HG03103 (cell line): ENCODE results near the gene SLC35A3.
"Not testable (repeated sequence)": the region's sequence is repeated elsewhere in the genome, so short reads cannot be mapped to it uniquely, and the experiment has no call there.

ENCODE experiments used
- ATAC-seq: cut with Tn5 transposase; IDR thresholded peaks from one replicate; pipeline ENCODE4 v1.9.1; 2021; ENCODE audit warnings: low read depth; ENCODE audit not compliant: unreplicated experiment

Gene SLC35A3

GRCh38 chr1:100027212-100027611 lies 57.4 kb downstream of the SLC35A3 start:
- ATAC-seq = no peak

GRCh38 chr1:100028765-100029164 lies 59.0 kb downstream of the SLC35A3 start:
- no peak for ATAC-seq

- no peak for ATAC-seq
These were observed 64.7 kb downstream of the SLC35A3 start for GRCh38 chr1:100034470-100034869.

- ATAC-seq = no peak
These were observed 65.4 kb downstream of the SLC35A3 start for GRCh38 chr1:100035214-100035613.

- ATAC-seq = no peak
These were observed 67.2 kb downstream of the SLC35A3 start for GRCh38 chr1:100036718-100037655.

GRCh38 chr1:100037656-100037926 lies 67.8 kb downstream of the SLC35A3 start:
- no peak for ATAC-seq

GRCh38 chr1:100037927-100038659 lies 68.3 kb downstream of the SLC35A3 start:
- peak; percentile 80 for ATAC-seq

- peak; percentile 44 for ATAC-seq
These were observed 69.0 kb downstream of the SLC35A3 start for GRCh38 chr1:100038660-100039287.

GRCh38 chr1:100039591-100039990 lies 69.8 kb downstream of the SLC35A3 start:
- no peak for ATAC-seq

- ATAC-seq = no peak
These were observed 75.4 kb downstream of the SLC35A3 start for GRCh38 chr1:100045206-100045605.

GRCh38 chr1:100047235-100047708 lies 77.5 kb downstream of the SLC35A3 start:
- ATAC-seq = not testable (repeated sequence)

- no peak for ATAC-seq
These were observed 80.3 kb downstream of the SLC35A3 start for GRCh38 chr1:100050139-100050538.

GRCh38 chr1:100051401-100051800 lies 81.6 kb downstream of the SLC35A3 start:
- no peak for ATAC-seq

- ATAC-seq = no peak
These were observed 82.1 kb downstream of the SLC35A3 start for GRCh38 chr1:100051893-100052292.

- ATAC-seq = no peak
These were observed 83.3 kb downstream of the SLC35A3 start for GRCh38 chr1:100053119-100053518.

GRCh38 chr1:100053727-100054126 lies 83.9 kb downstream of the SLC35A3 start:
- ATAC-seq = no peak

- ATAC-seq = no peak
These were observed 91.9 kb downstream of the SLC35A3 start for GRCh38 chr1:100061681-100062080.

GRCh38 chr1:100065183-100065968 lies 95.6 kb downstream of the SLC35A3 start:
- no peak for ATAC-seq

- no peak for ATAC-seq
These were observed 96.1 kb downstream of the SLC35A3 start for GRCh38 chr1:100065969-100066227.

- ATAC-seq = no peak
These were observed 100.6 kb downstream of the SLC35A3 start for GRCh38 chr1:100070201-100070939.
